GM21447 (cell line): ENCODE measurements around the gene ACP1.
"Not testable (repeated sequence)": the region's sequence is repeated elsewhere in the genome, so short reads cannot be mapped to it uniquely, and the experiment has no call there.

Experiments
- ATAC-seq: cut with Tn5 transposase; IDR thresholded peaks from one replicate; pipeline ENCODE4 v1.9.1; 2021; ENCODE audit not compliant: unreplicated experiment

Gene ACP1

GRCh38 chr2:309148-309953 is 44.6 kb downstream of the ACP1 start:
- ATAC-seq = no peak

GRCh38 chr2:309954-310510 is 45.3 kb downstream of the ACP1 start:
- no peak for ATAC-seq

GRCh38 chr2:310994-311393 is 46.2 kb downstream of the ACP1 start:
- ATAC-seq = no peak

GRCh38 chr2:313991-314390 is 49.2 kb downstream of the ACP1 start:
- no peak for ATAC-seq

GRCh38 chr2:314561-315336 is 50.0 kb downstream of the ACP1 start:
- no peak for ATAC-seq

GRCh38 chr2:315925-316324 is 51.2 kb downstream of the ACP1 start:
- ATAC-seq = not testable (repeated sequence)

- no peak for ATAC-seq
Observed at GRCh38 chr2:316381-316780, 51.6 kb downstream of the ACP1 start.

GRCh38 chr2:317501-318424 is 53.0 kb downstream of the ACP1 start:
- no peak for ATAC-seq

GRCh38 chr2:319059-319600 is 54.4 kb downstream of the ACP1 start:
- ATAC-seq = no peak

- no peak for ATAC-seq
Observed at GRCh38 chr2:320561-320960, 55.8 kb downstream of the ACP1 start.

- no peak for ATAC-seq
Observed at GRCh38 chr2:322326-322725, 57.6 kb downstream of the ACP1 start.

GRCh38 chr2:323035-323434 is 58.3 kb downstream of the ACP1 start:
- no peak for ATAC-seq
